Adipose tissue (tissue), 3 donors: ENCODE results near the gene ADGRG3. TPM values are rescaled to one million over a fixed set of nuclear protein-coding genes. Genes with fewer than 3 reads are reported as not detected.

Source experiments
- H3K27ac ChIP-seq: one replicate; pipeline ENCODE4 v1.5.1; 2013; ENCODE audit warnings: low read depth, low read length
- WGBS, 3 donors: extraction: QIAGEN DNeasy Blood & Tissue Kit; methylation state at CpG; one replicate each; pipeline ENCODE4 v1.1.7; 2013; 5-methylcytosine and 5-hydroxymethylcytosine counted together
- polyA plus RNA-seq, 3 donors: library from polyadenylated mRNA; stranded (reverse); fragments of 200-250 nt; gene quantifications; one replicate each; pipeline ENCODE4 v1.2.3, GENCODE V29; 2013
- donor health status: healthy with polysubstance abuse.
- donor health status: Bipolar disorder and iron deficiency.
- donor health status: healthy.

The ADGRG3 gene
- polyA plus RNA-seq, 3 donors = 0.32 to 15.7 (median 8.4) TPM

GRCh38 chr16:57686577-57686976, 18.5 kb downstream of the ADGRG3 start:
- H3K27ac ChIP-seq = no peak overlapping the region
- 66 to 96% (median 88%) methylated on average over 4 of the region's 4 CpGs for WGBS, 3 donors

GRCh38 chr16:57687363-57687929, 19.3 kb downstream of the ADGRG3 start:
- WGBS, 3 donors = 62 to 87% (median 80%) methylated on average over 3 of the region's 3 CpGs

GRCh38 chr16:57688487-57688986, 20.4 kb downstream of the ADGRG3 start:
- H3K27ac ChIP-seq = no peak overlapping the region
- 66 to 77% (median 69%) methylated on average over 4 of the region's 4 CpGs for WGBS, 3 donors

More at GRCh38 chr16:57687363-57687929, 19.3 kb downstream of the ADGRG3 start:
- H3K27ac ChIP-seq = no peak overlapping the region

- H3K27ac ChIP-seq = no peak overlapping the region
- 30 to 40% (median 30%) methylated on average over 13 to 15 of the region's 15 CpGs for WGBS, 3 donors
Observed at GRCh38 chr16:57688987-57689761, 21.1 kb downstream of the ADGRG3 start.

GRCh38 chr16:57689762-57690558, 21.9 kb downstream of the ADGRG3 start:
- WGBS, 3 donors = 26 to 71% (median 32%) methylated on average over 13 of the region's 13 CpGs
- no peak overlapping the region for H3K27ac ChIP-seq

GRCh38 chr16:57690782-57691471, 22.8 kb downstream of the ADGRG3 start:
- H3K27ac ChIP-seq = no peak overlapping the region

GRCh38 chr16:57692636-57693035, 24.5 kb downstream of the ADGRG3 start:
- H3K27ac ChIP-seq = no peak overlapping the region
- 55 to 71% (median 63%) methylated on average over 2 of the region's 2 CpGs for WGBS, 3 donors

More at GRCh38 chr16:57690782-57691471, 22.8 kb downstream of the ADGRG3 start:
- 63 to 90% (median 64%) methylated on average over 4 of the region's 4 CpGs for WGBS, 3 donors

- WGBS, 3 donors = 66 to 79% (median 70%) methylated on average over 4 of the region's 4 CpGs
Observed at GRCh38 chr16:57693550-57693949, 25.4 kb downstream of the ADGRG3 start.

GRCh38 chr16:57694231-57694724, 26.2 kb downstream of the ADGRG3 start:
- WGBS, 3 donors = 25 to 65% (median 61%) methylated on average over 10 of the region's 10 CpGs
- H3K27ac ChIP-seq = no peak overlapping the region

More at GRCh38 chr16:57693550-57693949, 25.4 kb downstream of the ADGRG3 start:
- no peak overlapping the region for H3K27ac ChIP-seq

GRCh38 chr16:57694725-57695679, 26.9 kb downstream of the ADGRG3 start, which contains the start of gene DRC7:
Gene DRC7, plus strand, starts transcription at chr16:57694806. Its CDS starts 3,144 bp downstream, at chr16:57697950.
- no peak within 1 kb of the TSS for H3K27ac ChIP-seq
- 24 to 34% (median 31%) methylated on average over 7 to 8 of the region's 8 CpGs for WGBS, 3 donors

GRCh38 chr16:57695680-57696069, 27.6 kb downstream of the ADGRG3 start:
- 66 to 76% (median 68%) methylated on average over 5 of the region's 5 CpGs for WGBS, 3 donors
- H3K27ac ChIP-seq = no peak overlapping the region

GRCh38 chr16:57696240-57696639, 28.1 kb downstream of the ADGRG3 start:
- no peak overlapping the region for H3K27ac ChIP-seq
- WGBS, 3 donors = 85 to 94% (median 91%) methylated on average over 7 of the region's 7 CpGs

GRCh38 chr16:57697896-57698537, 29.9 kb downstream of the ADGRG3 start:
- H3K27ac ChIP-seq = no peak overlapping the region
- 82 to 92% (median 90%) methylated on average over 17 of the region's 17 CpGs for WGBS, 3 donors

- WGBS, 3 donors = 85 to 89% (median 85%) methylated on average over 16 of the region's 16 CpGs
- no peak overlapping the region for H3K27ac ChIP-seq
Observed at GRCh38 chr16:57698812-57699405, 30.8 kb downstream of the ADGRG3 start.

GRCh38 chr16:57699481-57699880, 31.4 kb downstream of the ADGRG3 start:
- 75 to 91% (median 76%) methylated on average over 3 of the region's 3 CpGs for WGBS, 3 donors

GRCh38 chr16:57699899-57700298, 31.8 kb downstream of the ADGRG3 start:
- no peak overlapping the region for H3K27ac ChIP-seq
- WGBS, 3 donors = 91 to 95% (median 94%) methylated on average over 7 of the region's 7 CpGs

More at GRCh38 chr16:57699481-57699880, 31.4 kb downstream of the ADGRG3 start:
- no peak overlapping the region for H3K27ac ChIP-seq
